ENCODE data around the gene CRADD.

- TF ChIP-seq CTCF (IDR thresholded peaks at IDR 0.05) (no peak), POLR2A (IDR thresholded peaks at IDR 0.05) (no peak)
Observed at GRCh38 chr12:93663006-93663728, 14.0 kb upstream of the CRADD start.

Measured in body of pancreas (tissue), 4 donors.